Activated CD8-positive, alpha-beta memory T cell treated with anti-CD3 and anti-CD28 coated beads, Interleukin-2, amount 50 U/mL, for 24 hours (primary cell): ENCODE results near the gene SGMS1.
"Not testable (repeated sequence)": the region's sequence is repeated elsewhere in the genome, so short reads cannot be mapped to it uniquely, and the experiment has no call there.

Experiments
- DNase-seq: peaks from one replicate; pipeline ENCODE4 v3.0.0-alpha.2; 2020; ENCODE audit errors: extremely low read depth

SGMS1 gene

GRCh38 chr10:50557130-50557682 lies 66.5 kb downstream of the SGMS1 start:
- no peak for DNase-seq

DNA sequence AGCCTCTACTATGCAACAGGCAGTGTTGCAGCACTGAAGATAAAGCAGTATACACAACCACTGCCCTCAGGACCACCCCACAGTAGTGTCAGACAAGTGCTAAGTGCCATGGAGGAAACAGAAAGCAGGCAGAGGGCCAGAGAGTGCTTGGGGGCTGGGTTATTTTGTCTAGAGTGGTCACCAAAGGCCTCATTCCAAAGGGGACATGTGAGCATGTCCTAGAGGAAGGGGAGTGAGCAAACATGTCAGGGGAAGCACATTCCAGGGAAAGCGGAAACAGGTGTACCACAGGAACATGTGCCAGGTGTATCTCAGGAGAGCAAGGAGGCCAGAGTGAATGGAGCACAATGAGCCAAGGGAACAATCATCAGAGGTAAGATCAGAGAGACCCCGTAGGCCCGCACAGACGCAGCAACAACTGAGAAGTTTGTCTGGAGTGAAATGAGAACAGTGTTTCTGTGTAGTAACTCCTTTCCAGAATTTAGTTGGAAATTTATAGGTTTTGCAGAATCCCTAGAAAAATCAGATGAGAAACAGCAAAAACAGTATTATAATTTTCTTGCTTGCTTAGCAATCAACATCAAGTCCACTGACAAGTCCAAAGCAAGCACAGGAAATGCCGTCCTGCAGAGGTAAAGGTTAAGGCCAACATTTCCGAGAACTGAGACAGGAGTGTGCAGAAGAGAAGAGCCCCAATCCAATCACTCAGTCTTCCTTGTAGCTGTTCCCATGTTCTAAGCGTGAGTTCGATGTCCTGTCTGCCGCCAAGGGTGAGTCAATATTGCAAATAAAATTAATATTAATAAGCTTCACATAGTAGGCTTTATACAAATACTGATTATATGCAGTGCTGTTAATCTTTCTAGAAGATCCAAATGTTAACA lies 67.3 kb downstream of the SGMS1 start:
- DNase-seq, result no peak

DNA sequence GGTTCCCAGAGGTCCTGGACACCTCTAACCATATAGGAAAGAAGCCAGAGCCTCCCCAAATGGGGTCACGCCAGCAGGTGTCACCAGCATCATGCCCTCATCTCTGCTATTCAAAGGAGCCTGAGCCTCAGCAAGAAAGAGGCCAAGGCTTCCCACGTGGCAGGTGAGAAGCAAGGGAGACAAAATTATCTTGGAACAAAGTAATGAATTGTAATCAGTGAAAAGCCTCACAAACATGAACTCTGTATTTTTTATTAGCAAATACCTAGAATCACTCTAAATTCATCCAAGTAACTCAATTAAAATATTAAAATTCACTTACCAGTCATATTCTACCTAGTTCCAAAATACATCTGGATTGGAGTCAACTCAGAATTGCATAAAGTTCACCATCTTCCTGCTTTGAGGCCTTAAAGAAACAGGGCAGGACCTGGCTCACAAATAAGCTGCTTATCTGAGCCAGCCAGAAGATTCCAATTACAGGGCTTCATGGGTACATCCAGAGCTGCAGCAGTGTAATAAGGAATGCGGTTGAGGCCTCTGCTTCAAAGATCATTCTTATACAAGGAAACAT lies 68.7 kb downstream of the SGMS1 start:
- no peak for DNase-seq

GRCh38 chr10:50554376-50554994 lies 69.3 kb downstream of the SGMS1 start:
- no peak for DNase-seq

DNA sequence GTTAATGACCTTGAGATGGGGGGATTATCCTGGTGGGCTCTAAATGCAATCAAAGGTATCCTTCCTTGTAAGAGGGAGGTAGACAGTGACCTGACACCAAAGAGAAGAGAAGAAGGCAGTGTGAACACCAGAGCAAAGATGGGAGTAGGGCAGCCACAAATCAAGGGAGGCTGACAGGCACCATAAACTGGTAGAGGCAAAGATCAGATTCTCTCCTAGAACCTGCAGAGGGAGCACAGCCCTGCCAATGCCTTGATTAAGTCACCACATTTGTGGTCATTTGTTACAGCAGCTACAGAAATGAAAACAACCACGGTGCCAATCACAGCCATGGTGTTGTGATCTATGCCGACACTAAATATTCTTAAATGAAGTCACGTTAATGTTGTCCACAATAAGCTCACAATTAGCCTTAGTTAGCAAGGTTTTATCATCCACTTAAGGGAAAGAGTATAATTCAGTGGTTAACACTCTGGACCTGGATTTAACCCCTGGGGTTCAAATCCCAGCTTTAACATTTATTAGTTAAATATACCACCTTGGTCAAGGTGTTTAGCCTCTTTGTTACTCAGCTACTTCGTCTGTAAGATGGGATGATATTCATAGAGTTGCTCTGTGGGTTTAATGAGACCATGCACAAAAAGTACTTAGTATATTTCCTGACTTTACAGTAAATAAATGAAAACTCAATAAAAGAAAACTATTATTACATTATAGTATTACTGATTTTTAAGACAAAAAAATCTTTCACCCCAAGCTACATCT lies 70.8 kb downstream of the SGMS1 start:
- no peak for DNase-seq

- DNase-seq, result no peak
Measured at GRCh38 chr10:50552308-50552707, 71.4 kb downstream of the SGMS1 start.

DNA sequence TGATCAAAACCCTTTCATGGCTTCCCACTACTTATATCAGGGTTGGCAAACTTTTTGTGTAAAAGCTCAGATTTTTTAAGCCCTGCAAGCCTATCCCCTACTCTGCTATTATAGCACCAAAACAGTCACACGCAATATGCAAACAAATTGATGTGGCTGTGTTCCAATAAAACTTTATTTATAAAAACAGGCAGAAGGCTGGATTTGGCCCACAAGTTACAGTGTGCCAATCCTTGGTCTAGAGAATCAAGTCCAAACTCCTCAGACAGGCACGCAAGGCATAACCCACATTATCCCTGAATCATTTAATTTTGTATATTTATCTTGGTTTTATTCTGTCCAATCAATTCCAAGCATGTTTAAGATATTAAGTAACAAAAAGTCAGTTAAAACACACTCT lies 71.9 kb downstream of the SGMS1 start:
- DNase-seq, result no peak

DNA sequence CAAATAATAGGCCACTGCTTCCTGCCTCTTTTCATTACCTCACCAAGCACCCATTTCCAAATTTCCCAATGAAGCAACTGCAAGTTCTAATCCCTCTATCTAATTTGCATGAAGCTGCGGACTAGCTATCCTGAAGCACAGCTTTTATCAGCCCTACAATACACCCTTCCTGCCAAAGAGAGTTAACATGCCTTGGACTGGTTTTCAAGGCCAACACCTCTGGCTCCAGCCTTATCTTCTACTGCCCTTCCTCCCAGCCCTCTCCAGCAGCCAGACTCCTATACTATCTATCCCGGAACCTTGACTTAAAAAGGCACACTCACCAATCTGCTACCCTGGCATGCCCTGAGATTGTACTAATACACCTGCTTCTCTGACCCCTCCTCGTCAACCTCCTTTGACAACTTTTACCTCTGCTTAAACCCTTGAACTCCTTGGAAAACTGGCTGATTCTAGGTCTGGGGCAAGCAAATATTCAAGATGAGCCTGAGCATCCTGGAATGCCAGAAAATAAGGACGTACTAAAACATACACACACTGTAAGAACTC lies 73.4 kb downstream of the SGMS1 start:
- DNase-seq, result no peak

DNA sequence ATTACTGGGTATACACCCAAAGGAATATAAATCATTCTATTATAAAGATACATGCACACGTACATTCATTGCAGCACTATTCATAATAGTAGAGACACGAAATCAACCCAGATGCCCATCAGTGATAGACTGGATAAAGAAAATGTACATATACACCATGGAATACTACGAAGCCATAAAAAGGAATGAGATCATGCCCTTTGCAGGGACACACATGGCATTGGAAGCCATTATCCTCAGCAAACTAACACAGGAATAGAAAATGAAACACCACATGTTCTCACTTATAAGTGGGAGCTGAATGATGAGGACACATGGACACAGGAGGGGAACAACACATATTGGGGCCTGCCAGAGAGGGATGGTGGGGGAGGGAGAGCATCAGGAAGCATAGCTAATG lies 74.6 kb downstream of the SGMS1 start:
- DNase-seq, result not testable (repeated sequence)

DNA sequence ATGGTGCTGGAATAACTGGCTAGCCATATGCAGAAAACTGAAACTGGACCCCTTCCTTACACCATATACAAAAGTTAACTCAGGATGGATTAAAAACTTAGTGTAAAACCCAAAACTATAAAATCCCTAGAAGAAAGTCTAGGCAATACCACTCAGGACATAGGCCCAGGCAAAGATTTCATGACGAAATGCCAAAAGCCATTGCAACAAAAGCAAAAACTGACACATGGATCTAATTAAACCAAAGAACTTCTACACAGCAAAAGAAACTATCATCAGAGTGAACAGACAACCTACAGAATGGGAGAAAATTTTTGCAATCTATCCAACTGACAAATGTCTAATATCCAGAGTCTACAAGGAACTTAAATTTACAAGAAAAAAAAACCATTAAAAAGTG lies 75.3 kb downstream of the SGMS1 start:
- not testable (repeated sequence) for DNase-seq

GRCh38 chr10:50546287-50546686 lies 77.5 kb downstream of the SGMS1 start:
- DNase-seq, result not testable (repeated sequence)

DNA sequence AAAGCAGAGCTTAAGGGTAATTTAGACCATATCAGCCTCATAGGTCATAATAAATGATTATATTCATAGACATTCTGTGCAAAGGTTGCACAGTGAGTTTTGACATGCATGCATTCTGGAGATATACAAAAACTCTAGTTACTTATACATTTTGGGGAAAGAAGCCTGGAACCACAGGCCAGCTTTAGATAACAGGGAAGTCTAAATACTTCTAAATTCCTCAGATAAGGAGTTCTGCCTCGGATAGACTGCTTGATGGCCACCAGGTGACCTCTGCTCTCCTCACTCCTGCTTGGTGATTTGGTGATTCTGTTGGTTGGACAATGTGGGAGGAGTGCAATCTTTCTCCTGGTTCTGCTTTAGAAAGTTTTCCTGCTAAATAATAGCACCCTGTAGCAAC lies 77.9 kb downstream of the SGMS1 start:
- no peak for DNase-seq

GRCh38 chr10:50544857-50545429 lies 78.8 kb downstream of the SGMS1 start:
- no peak for DNase-seq

DNA sequence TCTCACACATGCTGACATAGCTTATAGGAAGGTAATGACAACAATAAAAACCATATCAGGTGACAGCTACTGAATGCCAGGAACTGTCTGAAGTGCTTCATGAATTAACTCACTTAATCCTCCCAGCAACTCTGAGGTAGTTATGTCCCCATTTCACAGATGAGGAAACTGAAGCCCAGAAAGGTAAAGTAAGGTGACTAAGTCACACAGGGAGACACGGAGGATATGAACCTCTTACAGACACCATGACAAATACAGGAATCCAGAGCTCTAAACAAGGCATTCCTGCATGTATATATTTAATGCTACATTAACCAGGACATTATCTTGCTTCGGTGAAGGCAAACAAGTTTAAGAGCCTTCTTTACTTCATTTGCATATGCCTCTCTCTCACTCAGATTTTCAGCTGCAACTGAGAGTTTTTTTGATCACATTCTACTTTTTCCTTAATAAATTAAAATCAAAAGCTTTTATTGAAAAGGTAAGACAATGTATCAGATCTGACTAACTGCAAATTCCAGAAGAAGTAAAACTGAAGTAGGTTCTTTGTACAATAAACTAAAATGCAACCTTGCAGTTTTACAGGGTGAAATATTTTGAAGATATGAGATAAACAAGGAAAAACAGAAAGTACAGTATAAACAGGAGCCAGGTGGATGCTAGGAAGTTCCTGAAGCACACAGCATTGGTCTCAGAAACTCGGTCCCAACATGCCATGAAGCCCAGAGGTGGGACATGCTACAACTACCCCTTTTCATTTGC lies 79.5 kb downstream of the SGMS1 start:
- no peak for DNase-seq

DNA sequence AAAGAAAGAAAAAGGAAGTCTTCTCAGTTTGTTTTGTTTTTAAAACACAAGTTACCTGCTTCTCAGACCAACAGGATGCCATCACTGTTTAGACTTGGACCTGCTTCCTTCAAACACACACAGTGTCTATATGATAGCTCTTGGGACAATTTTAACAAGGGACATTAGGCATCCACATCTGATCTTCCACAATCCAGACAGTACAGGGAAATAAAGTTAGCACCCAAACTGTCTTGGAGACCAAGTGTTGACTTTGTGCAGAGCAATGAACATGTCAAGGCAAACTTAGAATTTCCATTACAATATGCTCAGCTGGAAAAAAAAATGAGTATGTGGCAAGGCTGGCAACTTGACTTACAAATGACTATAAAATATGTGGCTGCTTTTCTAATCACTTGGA lies 80.9 kb downstream of the SGMS1 start:
- DNase-seq, result no peak

GRCh38 chr10:50541921-50542320 lies 81.8 kb downstream of the SGMS1 start:
- DNase-seq, result no peak

DNA sequence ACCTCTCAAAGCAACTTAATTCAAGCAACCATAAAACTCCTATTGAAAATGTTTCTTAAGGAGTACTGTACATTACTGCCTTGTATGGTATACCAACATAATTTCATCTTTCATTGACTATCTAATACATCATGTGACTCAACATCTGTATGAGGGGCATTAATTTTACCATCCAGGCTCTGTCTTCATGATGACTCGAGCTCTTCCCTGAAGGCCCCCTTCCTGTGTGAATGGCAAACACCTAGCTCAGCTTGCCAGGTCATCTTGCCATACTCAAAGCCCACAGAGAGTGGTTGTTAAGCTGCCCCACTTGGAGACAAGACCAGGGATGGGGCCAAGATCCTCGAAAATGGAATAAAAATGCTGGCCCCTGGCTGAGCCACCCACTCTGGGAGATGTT lies 82.4 kb downstream of the SGMS1 start:
- no peak for DNase-seq

GRCh38 chr10:50540826-50541122 lies 83.0 kb downstream of the SGMS1 start:
- DNase-seq, result no peak

DNA sequence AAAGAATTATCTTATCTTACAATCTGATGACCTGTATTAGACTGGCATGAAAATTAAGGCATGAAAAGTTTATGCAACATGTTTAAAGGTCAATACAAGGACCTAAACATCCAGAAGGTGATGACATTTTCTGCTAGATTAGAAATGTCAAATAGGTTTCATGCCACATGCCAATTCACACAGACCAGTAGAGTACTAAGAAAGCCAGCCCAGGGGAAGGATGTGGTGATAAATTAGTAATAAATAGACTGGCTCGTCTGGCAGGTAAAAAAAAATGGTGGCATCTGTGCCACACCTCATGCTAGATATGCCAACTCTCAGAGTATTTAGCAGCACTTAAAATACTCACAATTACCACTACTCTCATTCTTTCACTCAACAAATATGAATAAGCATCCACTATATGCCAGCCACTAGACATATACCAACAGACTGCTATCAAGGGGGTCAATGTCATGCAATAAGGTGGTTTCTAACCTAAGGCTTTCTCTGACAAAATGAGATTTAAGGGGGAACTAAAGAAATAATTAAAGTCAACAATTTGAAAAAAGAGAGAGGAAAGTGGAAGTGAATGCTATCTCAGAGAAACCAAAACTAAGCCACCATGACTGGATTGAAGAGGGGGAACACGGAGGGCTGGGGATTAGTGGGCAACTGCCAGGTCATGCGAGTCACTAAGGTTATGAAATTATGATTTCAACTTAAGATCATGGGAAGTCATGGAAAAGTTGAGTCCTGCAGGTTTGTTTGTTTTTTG lies 83.5 kb downstream of the SGMS1 start:
- no peak for DNase-seq
